Endometrial microvascular endothelial cells (primary cell): ENCODE data around the gene NAIF1. TPM values are rescaled to one million over a fixed set of nuclear protein-coding genes. Genes with fewer than 3 reads are reported as not detected.

Source experiments
- in situ Hi-C: cut with HindIII; loops from 2 replicates; pipeline ENCODE4 v1.10.0; 2017; ENCODE audit warnings: low sequenced_read_pairs, low pct_unique_long_range_greater_than_20kb; ENCODE audit errors: inconsistent ontology term
- total RNA-seq: library from RNA; depleted of rRNA; stranded (reverse); fragments of >200 nt; gene quantifications from one replicate; pipeline ENCODE4 v1.2.3, GENCODE V29; 2015; ENCODE audit errors: inconsistent ontology term

NAIF1 gene
- total RNA-seq, 1 donor from 2014 or later = 12.9 TPM

- in situ Hi-C loops = no loop called here
Measured at GRCh38 chr9:128065907-128066712, 1.0 kb downstream of the NAIF1 start.

GRCh38 chr9:128062846-128063831 is 4.0 kb downstream of the NAIF1 start:
- in situ Hi-C loops = no loop called here

GRCh38 chr9:128062279-128062678 is 4.8 kb downstream of the NAIF1 start:
- in situ Hi-C loops = no loop called here

- in situ Hi-C loops = no loop called here
Measured at GRCh38 chr9:128061275-128061960, 5.7 kb downstream of the NAIF1 start.

GRCh38 chr9:128059365-128059983 is 7.6 kb downstream of the NAIF1 start:
- in situ Hi-C loops = no loop called here

- in situ Hi-C loops = no loop called here
Measured at GRCh38 chr9:128057724-128058409, 9.3 kb downstream of the NAIF1 start.

GRCh38 chr9:128056887-128057723 is 10.0 kb downstream of the NAIF1 start:
- in situ Hi-C loops = no loop called here

GRCh38 chr9:128056086-128056485 is 11.0 kb downstream of the NAIF1 start:
- in situ Hi-C loops = no loop called here

- in situ Hi-C loops = no loop called here
Measured at GRCh38 chr9:128055344-128056040, 11.6 kb downstream of the NAIF1 start.

- in situ Hi-C loops = no loop called here
Measured at GRCh38 chr9:128054087-128054486, 13.0 kb downstream of the NAIF1 start.

GRCh38 chr9:128053560-128053959 is 13.6 kb downstream of the NAIF1 start:
- in situ Hi-C loops = no loop called here

GRCh38 chr9:128051932-128052709 is 15.0 kb downstream of the NAIF1 start:
- in situ Hi-C loops = no loop called here

- in situ Hi-C loops = no loop called here
Measured at GRCh38 chr9:128049843-128050242, 17.3 kb downstream of the NAIF1 start.

- in situ Hi-C loops = no loop called here
Measured at GRCh38 chr9:128048663-128049062, 18.5 kb downstream of the NAIF1 start.

GRCh38 chr9:128047231-128047630 is 19.9 kb downstream of the NAIF1 start:
- in situ Hi-C loops = no loop called here

GRCh38 chr9:128045831-128046230 is 21.3 kb downstream of the NAIF1 start:
- in situ Hi-C loops = no loop called here
